Fibroblast of villous mesenchyme (primary cell): Measurements from ENCODE around the gene SLAMF1. TPM values are rescaled to one million over a fixed set of nuclear protein-coding genes. Genes with fewer than 3 reads are reported as not detected.

Source experiments
- DNase-seq: peaks from one replicate; pipeline ENCODE4 v3.0.0-alpha.2; 2010; ENCODE audit warnings: low read depth
- H3K4me3 ChIP-seq: 2 replicates; pipeline ENCODE4 v1.5.1; 2011; ENCODE audit warnings: low read depth, mild to moderate bottlenecking, low read length
- total RNA-seq: library from RNA; depleted of rRNA; stranded (reverse); fragments of >200 nt; gene quantifications from 2 replicates; pipeline ENCODE4 v1.2.3, GENCODE V29; 2012
- TF ChIP-seq, protein P1 (sequence below): IDR thresholded peaks from 2 replicates; pipeline ENCODE4 v1.5.1; 2012; ENCODE audit warnings: low read depth, mild to moderate bottlenecking, low read length; ENCODE audit not compliant: insufficient read depth

The SLAMF1 gene
- total RNA-seq, 1 donor: not detected

DNA sequence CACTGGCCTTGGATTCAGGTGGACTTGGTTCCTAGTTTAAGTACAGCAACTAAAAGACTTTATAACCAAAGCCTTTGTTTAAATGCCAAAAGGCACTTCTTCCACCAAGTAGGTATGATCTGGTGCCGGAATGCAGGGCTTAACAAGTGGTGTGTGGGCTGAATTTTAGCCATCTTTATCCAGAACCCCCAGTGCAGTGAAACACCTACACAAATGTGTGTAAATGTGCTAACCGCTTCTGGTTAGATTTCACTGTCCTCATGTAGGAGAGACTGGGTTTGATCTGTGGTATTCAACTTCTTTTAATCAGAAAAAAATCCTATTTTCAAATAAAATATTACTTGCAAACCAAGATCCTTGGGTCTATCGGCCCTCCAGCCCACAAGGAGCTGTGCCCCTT, 10.3 kb downstream of the SLAMF1 start:
- H3K4me3 ChIP-seq: no peak overlapping the region
- TF ChIP-seq, protein P1, sequence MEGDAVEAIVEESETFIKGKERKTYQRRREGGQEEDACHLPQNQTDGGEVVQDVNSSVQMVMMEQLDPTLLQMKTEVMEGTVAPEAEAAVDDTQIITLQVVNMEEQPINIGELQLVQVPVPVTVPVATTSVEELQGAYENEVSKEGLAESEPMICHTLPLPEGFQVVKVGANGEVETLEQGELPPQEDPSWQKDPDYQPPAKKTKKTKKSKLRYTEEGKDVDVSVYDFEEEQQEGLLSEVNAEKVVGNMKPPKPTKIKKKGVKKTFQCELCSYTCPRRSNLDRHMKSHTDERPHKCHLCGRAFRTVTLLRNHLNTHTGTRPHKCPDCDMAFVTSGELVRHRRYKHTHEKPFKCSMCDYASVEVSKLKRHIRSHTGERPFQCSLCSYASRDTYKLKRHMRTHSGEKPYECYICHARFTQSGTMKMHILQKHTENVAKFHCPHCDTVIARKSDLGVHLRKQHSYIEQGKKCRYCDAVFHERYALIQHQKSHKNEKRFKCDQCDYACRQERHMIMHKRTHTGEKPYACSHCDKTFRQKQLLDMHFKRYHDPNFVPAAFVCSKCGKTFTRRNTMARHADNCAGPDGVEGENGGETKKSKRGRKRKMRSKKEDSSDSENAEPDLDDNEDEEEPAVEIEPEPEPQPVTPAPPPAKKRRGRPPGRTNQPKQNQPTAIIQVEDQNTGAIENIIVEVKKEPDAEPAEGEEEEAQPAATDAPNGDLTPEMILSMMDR: no peak
- DNase-seq: no peak

DNA sequence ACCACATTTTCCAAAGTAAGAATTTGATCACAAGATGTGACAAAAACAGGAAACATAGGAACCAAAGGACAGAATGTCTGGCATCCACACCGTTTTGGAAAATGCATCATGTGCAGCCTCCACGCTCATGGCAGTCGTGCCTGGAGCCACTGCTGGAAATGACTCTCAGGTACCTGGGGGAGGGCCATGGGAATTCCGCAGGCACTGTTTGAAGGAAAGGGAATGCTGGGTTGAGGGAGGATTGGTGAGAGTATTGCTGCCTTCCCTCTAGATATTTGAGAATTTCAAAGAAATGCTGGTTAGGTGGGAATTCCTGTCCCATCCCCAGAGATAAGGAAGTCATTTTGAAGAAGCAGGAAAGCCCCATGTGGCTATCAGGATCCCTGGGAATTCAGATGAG, 10.8 kb downstream of the SLAMF1 start:
- no peak overlapping the region for H3K4me3 ChIP-seq
- no peak for DNase-seq
- TF ChIP-seq, protein P1: no peak

DNA sequence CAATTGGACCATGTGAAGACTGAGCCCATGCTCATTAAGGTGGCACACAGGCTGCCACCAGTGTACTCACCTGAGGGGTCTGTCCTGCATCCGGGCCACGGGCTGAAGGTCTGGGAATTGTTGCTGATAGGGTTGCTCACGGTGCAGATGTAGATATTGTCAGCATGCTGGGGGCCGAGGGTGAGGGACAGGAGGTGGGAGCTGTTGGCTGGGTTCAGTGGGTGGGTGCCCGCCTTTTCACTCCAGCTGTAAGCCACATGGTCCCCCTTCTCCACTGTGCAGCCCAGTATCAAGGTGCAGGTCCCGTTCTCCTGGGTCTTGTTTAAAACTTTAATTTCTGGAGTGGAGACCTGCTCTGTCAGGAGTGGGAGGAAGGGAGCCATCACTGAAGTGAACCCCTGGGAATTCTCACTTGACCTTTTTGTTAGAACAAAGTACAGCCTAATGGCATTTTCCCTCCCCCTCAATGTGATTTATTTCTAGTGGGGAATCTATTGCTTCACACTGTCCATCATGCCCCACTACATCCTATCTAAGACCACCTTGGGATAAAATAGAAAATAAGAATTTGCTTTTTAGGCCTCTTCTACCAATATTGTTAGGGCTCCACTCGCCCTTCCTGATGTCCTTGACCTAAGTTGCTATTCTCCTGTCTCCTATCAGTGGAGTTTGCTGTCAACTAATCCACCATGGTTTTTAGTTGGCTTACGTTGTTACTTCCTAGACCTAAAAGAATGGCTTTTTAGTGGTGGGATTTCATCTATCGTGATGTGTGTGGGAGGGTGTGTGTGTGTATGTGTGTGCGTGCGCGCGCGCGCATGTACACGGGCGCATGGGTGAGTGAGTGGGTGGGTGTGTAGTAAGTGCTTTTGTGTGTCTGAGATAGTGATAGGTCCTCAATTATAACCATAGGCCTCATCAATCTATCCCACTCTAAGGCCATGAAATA, 12.0 kb downstream of the SLAMF1 start:
- TF ChIP-seq, protein P1: no peak
- H3K4me3 ChIP-seq: no peak overlapping the region
- no peak for DNase-seq

DNA sequence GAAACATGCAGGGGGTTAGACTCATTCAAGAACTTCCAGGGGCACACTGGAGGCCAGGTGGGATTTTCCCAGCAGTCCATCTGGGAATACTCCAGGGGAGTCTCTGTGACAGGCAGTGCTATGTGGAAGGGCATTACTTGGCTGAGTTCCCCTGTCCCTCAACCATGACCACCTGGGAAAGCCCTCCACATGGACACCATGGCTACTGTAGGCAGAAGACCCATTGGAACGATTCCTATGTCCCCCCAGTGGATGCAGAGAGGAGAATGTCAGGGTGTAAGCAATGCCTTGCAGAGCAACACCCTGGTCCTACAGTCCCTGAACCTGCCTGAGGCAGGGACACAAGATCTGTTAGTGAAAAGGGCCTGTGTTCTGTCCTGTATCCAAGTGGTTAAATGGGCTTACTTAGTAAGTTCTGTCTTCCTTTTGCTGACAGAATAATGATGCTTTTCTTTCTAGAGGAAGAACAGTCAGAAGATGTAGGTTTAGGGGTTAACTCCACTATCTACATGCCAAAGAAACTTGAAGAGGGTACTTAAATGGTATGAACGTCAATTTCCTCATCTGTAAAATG, 13.4 kb downstream of the SLAMF1 start:
- no peak for DNase-seq
- H3K4me3 ChIP-seq: no peak overlapping the region
- TF ChIP-seq, protein P1: no peak

DNA sequence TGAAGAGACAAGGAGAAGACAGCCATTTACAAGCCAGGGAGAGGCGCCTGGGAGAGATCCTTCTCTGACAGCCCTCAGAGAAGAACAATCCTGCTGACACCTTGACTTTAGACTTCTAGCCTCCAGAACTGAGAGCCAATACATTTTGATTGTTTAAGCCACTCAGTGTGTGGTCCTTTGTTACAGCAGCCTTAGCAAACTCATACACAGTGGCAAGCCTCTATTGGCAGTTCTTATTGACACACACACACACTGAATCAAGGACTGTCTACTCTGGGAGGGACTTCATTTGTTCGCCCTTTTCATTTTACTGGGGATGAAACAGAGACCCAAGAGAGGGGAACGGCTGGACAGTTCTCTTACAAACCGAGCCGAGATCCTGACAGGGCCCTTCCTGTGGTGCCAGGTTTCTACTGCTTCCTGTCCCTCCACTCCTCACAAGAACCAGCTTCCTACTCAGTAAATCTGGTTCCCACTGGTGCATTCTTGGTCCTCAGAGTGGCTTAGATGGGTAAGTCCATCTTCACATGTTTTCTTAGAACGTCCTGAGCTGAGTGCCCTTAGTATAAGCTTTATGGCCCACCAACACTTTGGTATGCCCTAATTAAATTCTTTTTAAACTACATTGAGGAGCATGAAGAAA, 14.7 kb downstream of the SLAMF1 start:
- TF ChIP-seq, protein P1: no peak
- H3K4me3 ChIP-seq: no peak overlapping the region
- no peak for DNase-seq

DNA sequence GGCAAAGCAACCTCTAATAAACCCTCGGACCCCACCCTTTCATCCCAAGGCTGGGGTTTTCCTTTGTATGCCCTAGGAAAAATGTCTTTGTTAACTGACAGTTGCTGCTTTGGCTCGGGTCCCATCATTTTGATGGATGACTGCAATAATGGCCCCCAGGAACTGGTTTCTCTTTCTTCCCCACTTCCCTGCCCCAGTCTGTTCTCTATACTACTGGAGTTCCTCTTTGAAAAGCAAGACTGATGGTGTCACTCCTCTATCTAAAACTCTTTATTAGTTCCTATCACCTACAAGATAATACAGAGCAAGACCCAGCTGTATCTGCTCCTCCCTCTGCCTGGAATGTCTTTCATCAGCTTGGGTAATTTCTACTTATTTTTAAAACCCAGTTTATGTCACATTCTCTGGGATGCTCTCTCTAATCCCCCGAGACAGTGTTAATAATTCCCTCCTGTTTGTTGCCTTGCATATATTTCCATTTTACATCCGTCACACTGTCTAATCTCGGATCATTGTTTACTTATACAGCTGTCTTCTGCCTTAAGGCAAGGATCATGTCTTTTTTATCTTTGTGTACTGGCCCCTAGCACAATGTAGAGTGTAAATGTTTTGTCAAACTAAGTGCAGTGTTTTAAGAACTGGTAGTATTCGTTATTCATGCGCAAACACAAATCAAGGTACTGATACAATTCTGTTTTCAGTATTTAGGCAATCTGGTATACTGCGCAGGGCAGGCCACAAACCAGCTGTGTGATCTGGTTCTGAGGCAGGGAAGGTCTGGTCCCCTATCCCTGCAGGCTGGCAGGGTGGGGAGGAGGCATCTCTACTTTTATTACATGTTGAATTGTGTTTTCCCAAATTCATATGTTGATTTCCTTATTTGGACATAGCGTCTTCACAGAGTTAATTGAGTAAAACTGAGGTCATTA, 16.1 kb downstream of the SLAMF1 start:
- TF ChIP-seq, protein P1: no peak
- DNase-seq: peak; percentile 9
- H3K4me3 ChIP-seq: no peak overlapping the region
